K562 (cell line): ENCODE data around the gene KLK14. TPM values are rescaled to one million over a fixed set of nuclear protein-coding genes. Genes with fewer than 3 reads are reported as not detected.

ENCODE experiments used
- ATF1 ChIP-seq, 2 experiments: fragments of 450-650 bp in 1 of 2; IDR thresholded peaks; 2 replicates each; pipeline ENCODE4 v1.6.1; 2016; ENCODE audit warnings: missing compliant biosample characterization in 1 of 2, missing genetic modification characterization in 1 of 2
- CHD4 ChIP-seq: fragments of 200-600 bp; sonication (generic); IDR thresholded peaks from 3 replicates; pipeline ENCODE4 v1.6.1; 2012; ENCODE audit warnings: low read depth, mild to moderate bottlenecking, mixed read lengths, low read length, inconsistent platforms; ENCODE audit not compliant: insufficient read depth, insufficient replicate concordance, poor library complexity, severe bottlenecking
- EHMT2 ChIP-seq: fragments of 450-650 bp; IDR thresholded peaks from 2 replicates; pipeline ENCODE4 v1.6.1; 2018; ENCODE audit warnings: antibody characterized with exemption
- ELF2 ChIP-seq: fragments of 250-450 bp; sonication (Bioruptor Pico); IDR thresholded peaks from 2 replicates; pipeline ENCODE4 v1.5.0; 2021; ENCODE audit warnings: mild to moderate bottlenecking
- HES1 ChIP-seq: fragments of 450-650 bp; IDR thresholded peaks from 2 replicates; pipeline ENCODE4 v1.6.1; 2016; ENCODE audit warnings: low read depth, mild to moderate bottlenecking, moderate library complexity
- KLF13 ChIP-seq: fragments of 450-650 bp; IDR thresholded peaks from 2 replicates; pipeline ENCODE4 v1.6.1; 2016; ENCODE audit warnings: missing genetic modification characterization, low read depth, mild to moderate bottlenecking, missing compliant biosample characterization, moderate library complexity, borderline replicate concordance
- MAZ ChIP-seq, 2 experiments: fragments of 450-650 bp in 1 of 2; sonication (generic) in 1 of 2; formaldehyde crosslinking; IDR thresholded peaks in 1 of 2; conservative IDR thresholded peaks in 1 of 2; 2 replicates each; pipeline versions ENCODE4 v1.4.0 to v1.5.0; 2020; ENCODE audit warnings: mild to moderate bottlenecking in 1 of 2, missing genetic modification reagents in 1 of 2
- MITF ChIP-seq: IDR thresholded peaks from 2 replicates; pipeline ENCODE4 v1.6.1; 2014; ENCODE audit warnings: antibody characterized with exemption
- POLR2AphosphoS5 ChIP-seq: IDR thresholded peaks from 2 replicates; pipeline ENCODE4 v1.6.1; 2011; ENCODE audit warnings: mild to moderate bottlenecking, low read depth, low read length, moderate library complexity; ENCODE audit not compliant: control insufficient read depth, insufficient read depth
- PRPF4 ChIP-seq: fragments of 200-400 bp; formaldehyde crosslinking; IDR thresholded peaks from one replicate; pipeline ENCODE4 v1.6.1; 2017; ENCODE audit warnings: low read length, low read depth, mild to moderate bottlenecking; ENCODE audit not compliant: insufficient read depth, poor library complexity, severe bottlenecking
- STAT6 ChIP-seq: sonication (generic); formaldehyde crosslinking; IDR thresholded peaks from 2 replicates; pipeline ENCODE4 v1.8.1; 2023; ENCODE audit warnings: mild to moderate bottlenecking, missing genetic modification reagents
- ZKSCAN1 ChIP-seq: fragments of 150-350 bp; IDR thresholded peaks from 2 replicates; pipeline ENCODE4 v1.6.1; 2016; ENCODE audit warnings: low read depth, low read length
- ZKSCAN3 ChIP-seq: fragments of 250-450 bp; sonication (Bioruptor Pico); IDR thresholded peaks from 2 replicates; pipeline ENCODE4 v1.4.0; 2020
- ZNF143 ChIP-seq: sonication (generic); formaldehyde crosslinking; IDR thresholded peaks from 2 replicates; pipeline ENCODE4 v1.9.0; 2022; ENCODE audit warnings: mild to moderate bottlenecking, missing genetic modification reagents
- polyA plus RNA-seq, 8 experiments: library from polyadenylated mRNA; depleted of rRNA in 4 of 8; stranded (reverse) in 5 of 8; unstranded in 3 of 8; fragments of >200 nt; fragmentation: Nextera tagmentation in 2 of 8; fragmentation: Illumina TruSeq in 1 of 8; extraction: Ambion mirVana in 2 of 8; extraction: Trizol in 1 of 8; gene quantifications; 2 replicates each; pipeline versions ENCODE4 v1.2.1 to v1.2.3, GENCODE V29; 2011 to 2014; ENCODE audit warnings: inconsistent platforms in 1 of 8, missing spikeins in 1 of 8
- total RNA-seq, 7 experiments: library from RNA; depleted of rRNA in 6 of 7; stranded (reverse); fragments of >200 nt in 6 of 7; fragmentation: Illumina TruSeq in 2 of 7; extraction: Trizol in 2 of 7; gene quantifications; 2 replicates each; pipeline versions ENCODE4 v1.2.1 to v1.2.3, GENCODE V29; 2011 to 2021; ENCODE audit warnings: low replicate concordance in 1 of 7

Gene KLK14
- total and polyA plus RNA-seq, 9 of the 15 experiments (the other 6 are each of a cell fraction or from before 2014, with no cell fraction given) = not detected

GRCh38 chr19:51108805-51109146 lies 26.1 kb upstream of the KLK14 start (continued):
- TF ChIP-seq ATF1 (CRISPR knock-in tag; IDR thresholded peaks at IDR 0.05) (no peak), ATF1 (tag; IDR thresholded peaks at IDR 0.05) (0 out of 2 replicates have a peak, but pooled peaks have one; percentile 4), ELF2 (CRISPR knock-in tag) (no peak), MAZ (CRISPR knock-in tag; conservative IDR thresholded peaks at IDR 0.05 in 1 of 2, IDR thresholded peaks at IDR 0.05 in 1 of 2) (0 out of 4 replicates have a peak, but pooled peaks of 1 of the 2 experiments have one; percentile 12), PRPF4 (no peak), ZKSCAN1 (no peak), KLF13 (tag) (no peak), CHD4 (no peak), POLR2AphosphoS5 (no peak), MITF (no peak), ZNF143 (no peak), STAT6 (CRISPR knock-in tag) (no peak; the same call in 1 of the 2 replicates), ZKSCAN3 (CRISPR knock-in tag) (no peak), EHMT2 (no peak), HES1 (no peak)
